HG03565 (cell line): ENCODE data around the gene PTCD3.

Experiments used
- ATAC-seq: cut with Tn5 transposase; IDR thresholded peaks from one replicate; pipeline ENCODE4 v1.9.1; 2021; ENCODE audit warnings: mild to moderate bottlenecking, moderate library complexity; ENCODE audit not compliant: unreplicated experiment

PTCD3 gene

DNA sequence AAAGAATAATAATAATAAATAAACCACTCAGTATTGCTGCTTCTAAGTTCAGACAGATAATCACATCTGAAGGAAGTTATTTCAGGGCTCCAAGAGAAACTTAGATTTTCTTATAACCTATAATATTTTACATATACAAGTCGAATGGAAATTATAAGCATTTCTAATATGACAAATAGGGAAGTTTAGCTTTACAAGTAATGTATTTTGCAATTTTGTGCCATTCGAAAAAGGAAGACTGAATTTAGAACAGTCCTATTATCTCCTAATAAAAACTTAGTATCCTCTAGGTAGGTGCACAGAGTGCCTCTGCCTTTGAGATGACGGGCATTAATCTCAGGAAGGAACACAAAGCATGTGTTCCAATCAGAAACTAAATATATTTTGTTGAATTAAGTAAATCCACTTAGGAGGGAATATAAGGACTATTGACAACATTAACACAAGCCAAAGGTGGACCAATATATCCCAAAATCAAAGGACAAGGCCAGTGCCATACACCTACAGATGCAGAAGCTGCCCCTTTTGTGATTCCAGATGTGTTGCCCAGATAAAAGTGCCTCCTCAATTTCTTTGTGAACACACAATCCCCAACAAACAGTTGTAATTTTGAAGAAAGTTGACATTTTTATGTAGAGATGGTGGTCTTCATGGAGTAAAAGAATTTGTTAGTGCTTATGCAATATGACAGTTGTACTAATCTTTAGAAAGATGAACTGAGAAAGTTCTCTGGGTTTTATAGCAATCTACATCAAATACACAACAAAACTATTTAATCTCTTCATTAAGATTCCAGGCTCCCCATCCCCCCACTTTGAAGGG is 36.6 kb downstream of the PTCD3 start:
- no peak for ATAC-seq

DNA sequence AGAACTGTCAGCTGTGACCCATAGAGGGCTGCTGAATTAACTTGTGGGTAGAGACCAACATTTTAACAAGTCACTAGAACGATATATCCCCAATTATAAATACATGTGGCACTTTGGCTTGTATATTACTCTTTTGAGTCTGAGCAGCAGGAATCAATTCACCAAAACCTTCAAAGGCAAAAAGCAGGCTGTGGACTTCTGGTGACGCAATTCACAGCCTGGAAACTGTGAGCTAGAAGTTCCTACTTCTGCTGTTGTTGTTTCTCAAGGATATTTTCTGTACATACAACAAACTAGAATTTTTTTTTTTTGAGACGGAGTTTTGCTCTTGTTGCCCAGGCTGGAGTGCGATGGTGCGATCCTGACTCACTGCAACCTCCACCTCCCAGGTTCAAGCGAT is 37.3 kb downstream of the PTCD3 start:
- ATAC-seq, result no peak

- ATAC-seq, result no peak
These were observed 38.1 kb downstream of the PTCD3 start for GRCh38 chr2:86143926-86144685.

DNA sequence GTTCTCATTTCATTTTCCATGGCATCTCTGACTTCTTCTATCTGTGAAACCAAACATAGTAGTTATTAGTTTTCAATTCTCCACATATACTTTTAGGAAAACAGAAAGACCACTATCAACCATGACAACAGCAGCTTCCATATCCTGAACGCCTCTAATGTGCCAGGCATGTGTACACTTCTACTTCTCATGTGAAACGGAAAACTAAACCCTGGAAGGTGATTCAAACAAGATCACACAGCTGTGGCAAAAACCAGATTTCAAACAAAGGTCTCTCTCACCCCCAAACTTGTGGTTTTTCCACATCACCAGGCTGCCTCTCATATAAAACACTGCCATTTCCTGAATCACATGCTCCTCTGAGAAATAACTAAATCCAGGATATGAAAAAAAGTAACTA is 41.8 kb downstream of the PTCD3 start:
- ATAC-seq, result no peak

DNA sequence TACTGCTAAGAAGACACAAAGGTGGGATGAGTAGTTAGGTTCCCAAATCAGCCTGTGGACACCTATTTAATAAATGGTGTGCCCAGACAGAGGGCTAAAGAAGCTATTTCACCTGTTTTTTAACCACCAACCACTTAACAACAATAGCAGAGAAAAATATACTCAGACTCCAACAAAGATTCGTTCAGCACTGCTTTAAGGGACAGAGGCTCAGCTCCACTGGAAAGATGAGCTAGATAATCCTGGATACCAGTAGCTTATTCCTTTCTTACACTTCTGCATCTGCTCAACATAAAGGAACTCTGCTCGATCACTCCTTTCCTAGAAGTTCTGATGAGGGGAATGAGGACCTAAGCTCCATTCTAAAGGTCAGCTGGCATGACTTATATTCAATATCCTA is 44.5 kb downstream of the PTCD3 start:
- ATAC-seq, result no peak

DNA sequence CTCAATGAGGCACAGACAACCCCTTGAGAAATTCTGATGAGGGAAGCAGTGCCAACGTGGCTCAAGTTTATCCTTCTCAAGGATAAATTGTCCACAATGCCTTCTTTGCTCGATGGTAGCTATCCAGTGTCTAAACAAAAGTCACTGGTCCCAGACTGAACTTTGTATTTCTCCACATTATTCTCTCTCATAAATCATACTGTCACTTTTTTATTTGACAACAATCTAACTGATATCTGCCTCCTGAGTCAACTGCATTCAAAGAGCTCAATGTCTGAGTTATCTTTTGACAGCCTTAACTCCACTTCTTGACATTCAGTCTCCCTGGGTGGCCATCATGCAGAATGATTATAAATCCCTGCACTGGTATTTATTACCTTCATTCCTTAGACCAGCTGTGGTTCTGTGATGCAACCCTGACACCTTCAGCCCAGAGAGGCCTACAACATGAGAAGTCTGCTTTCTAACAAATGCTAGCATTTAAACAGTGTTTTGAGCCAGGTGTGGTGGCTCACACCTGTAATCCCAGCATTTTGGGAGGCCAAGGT is 51.0 kb downstream of the PTCD3 start:
- no peak for ATAC-seq

DNA sequence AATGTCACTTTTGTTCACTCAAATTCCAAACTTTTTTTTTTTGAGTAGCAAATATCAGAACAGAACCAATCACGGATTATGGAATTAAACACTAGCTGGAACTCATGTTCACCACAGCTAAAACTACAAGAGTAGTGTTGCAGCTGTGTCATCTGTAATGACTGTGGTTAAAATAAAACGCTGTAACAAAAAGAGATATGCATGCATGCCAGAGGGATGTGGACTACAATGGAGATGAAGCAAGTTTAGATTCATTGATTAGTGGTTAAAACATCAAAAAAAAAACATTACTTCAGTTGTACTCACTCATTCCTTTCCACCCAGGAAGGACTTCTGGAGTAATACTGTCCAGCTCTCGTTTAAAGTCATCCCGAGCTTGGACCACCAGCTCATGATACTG is 52.3 kb downstream of the PTCD3 start:
- no peak for ATAC-seq

DNA sequence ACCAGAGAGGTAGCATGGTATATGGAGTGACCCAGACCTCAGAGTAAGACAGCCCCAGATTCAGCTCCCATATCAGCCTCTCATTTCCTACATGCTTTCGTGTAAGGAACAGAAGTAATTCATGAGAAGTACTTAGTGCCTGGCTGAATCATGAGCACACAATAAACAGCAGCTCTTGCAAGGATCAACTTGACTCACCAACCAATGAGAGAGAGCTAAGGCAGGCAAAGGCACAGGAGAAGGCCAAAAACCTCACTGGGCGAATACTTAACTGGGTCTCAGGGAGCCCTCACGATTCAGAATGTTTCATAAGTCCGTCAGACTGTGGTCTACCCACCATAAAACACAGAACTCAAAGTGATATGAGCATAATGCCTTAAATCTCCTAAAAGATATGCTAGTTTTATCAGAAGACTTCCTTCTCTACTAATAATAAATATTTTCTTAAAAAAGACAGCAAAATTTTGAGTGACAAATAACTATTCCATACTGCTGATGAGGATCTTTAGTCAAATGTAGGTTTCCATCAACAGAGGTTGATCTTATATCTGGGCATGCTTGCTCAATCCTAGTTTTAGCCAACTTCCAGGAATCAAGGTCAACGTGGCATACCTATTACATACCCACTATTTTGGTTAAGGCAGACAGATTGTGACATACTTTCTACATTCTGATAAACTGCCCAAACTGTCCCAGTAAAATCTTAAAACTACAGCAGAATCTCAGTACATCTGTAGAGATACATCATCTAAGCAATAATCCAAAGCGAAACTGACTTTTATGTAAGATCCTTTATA is 54.3 kb downstream of the PTCD3 start:
- ATAC-seq, result no peak

DNA sequence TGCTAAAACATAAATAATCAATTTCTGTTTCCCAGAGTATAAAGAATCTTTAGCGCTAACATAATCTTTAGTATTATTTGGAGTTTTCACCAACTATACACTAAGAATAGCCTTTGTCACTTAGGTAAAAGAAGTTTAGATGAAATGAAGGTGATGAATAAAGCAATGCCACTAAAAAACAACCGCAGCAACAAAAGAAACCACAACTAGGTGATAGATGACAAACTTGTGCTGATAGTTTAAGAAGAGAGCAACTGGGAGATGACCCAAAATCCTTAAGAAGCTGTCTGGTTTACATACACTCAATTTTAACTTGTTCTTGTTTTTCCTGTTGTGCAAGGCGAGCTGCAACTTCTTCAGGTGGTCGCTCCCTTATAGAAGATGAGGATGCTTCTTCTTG is 64.4 kb downstream of the PTCD3 start:
- no peak for ATAC-seq

DNA sequence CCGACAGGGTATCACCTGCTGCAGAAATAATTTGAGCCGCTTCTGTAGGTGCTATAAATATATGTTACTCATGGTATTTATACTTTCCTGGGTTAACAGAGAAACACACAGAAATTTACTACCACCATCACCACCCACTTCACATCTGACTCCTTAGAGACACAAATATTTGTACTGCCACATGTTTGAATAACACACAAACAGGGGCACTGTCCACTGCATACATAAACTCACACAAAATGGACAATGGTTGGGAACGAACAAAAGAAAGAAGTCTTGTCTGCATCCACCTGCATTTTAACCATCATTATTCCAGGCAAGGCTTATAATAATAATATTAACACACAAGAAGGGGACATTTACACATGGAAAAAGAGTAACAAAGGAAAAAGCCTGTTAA is 65.3 kb downstream of the PTCD3 start:
- no peak for ATAC-seq

DNA sequence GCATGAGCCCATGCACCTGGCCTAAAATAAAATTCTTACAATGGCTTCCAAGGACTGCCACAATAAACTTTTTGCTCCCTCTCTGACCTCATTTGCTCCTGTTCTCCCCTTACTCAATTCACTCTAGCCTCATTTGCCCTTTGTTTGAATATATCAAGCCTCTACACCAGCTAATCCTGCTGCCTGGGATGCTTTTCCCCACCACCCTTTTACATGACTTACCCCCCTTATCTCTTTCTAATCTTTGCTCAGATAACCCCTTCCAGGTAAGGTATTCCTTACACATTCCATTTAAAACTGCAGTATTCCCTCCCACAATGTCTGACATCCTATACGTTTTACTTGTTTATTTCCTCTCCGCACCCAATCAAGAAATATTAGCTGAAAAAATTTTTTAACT is 66.6 kb downstream of the PTCD3 start:
- ATAC-seq, result no peak

- no peak for ATAC-seq
These were observed 68.4 kb downstream of the PTCD3 start for GRCh38 chr2:86174445-86174844.

- ATAC-seq, result no peak
These were observed 69.8 kb downstream of the PTCD3 start for GRCh38 chr2:86175828-86176227.

- ATAC-seq, result no peak
These were observed 70.6 kb downstream of the PTCD3 start for GRCh38 chr2:86176597-86176996.

- ATAC-seq, result no peak
These were observed 79.6 kb downstream of the PTCD3 start for GRCh38 chr2:86185517-86186212.

DNA sequence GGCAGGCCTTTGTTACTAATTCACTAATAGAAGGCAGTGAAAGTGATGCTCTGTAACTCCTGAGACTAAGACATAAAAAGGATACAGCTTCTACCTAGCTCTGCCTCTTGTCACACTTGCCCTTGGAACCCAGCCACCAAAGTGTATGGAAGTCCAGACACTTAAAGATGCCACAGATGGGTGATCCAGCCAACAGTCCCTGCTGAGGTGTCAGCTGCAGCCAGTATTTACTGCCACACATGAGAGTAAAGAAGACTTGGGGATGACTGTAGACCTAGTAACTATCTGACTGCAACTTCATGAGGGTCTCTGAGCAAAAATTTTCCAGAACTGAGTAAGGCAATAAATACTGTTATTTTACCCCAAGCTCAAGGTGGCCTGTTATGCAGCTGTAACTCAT is 80.4 kb downstream of the PTCD3 start:
- no peak for ATAC-seq

- ATAC-seq, result no peak
These were observed 83.9 kb downstream of the PTCD3 start for GRCh38 chr2:86189782-86190416.
